Hematopoietic multipotent progenitor cell treated with erythropoietin and hydrocortisone succinate and interleukin-3 and kit ligand, for 8 days (in vitro differentiated cells): ENCODE results near the gene HGF.
"Not testable (repeated sequence)": the region's sequence is repeated elsewhere in the genome, so short reads cannot be mapped to it uniquely, and the experiment has no call there.

Source experiments
- DNase-seq: peaks from one replicate; pipeline ENCODE4 v3.0.0-alpha.2; 2015

Gene HGF

DNA sequence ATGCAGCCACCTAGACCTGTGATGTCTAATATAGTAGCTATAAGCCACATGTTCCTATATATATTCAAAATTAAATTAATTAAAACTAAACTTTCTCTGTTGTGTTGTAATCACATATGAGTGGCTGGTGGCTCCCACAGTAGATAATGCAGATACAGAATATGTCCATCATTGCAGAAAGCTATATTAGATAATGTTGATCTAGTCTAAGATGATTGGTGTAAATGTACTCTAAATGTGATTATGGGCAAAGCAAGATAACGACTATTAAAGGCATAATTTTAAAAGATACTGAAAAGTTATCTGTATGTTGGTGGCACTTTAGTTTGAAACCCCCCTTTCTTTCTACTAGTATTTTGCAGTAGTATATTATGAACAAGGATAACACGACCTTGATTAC lies 5.7 kb upstream of the HGF start:
- no peak for DNase-seq

- DNase-seq = no peak
Observed at GRCh38 chr7:81774551-81774950, 4.7 kb upstream of the HGF start.

GRCh38 chr7:81770728-81771223 lies 929 bp upstream of the HGF start:
- no peak for DNase-seq

GRCh38 chr7:81768951-81769778 lies 682 bp downstream of the HGF start:
- DNase-seq = no peak

DNA sequence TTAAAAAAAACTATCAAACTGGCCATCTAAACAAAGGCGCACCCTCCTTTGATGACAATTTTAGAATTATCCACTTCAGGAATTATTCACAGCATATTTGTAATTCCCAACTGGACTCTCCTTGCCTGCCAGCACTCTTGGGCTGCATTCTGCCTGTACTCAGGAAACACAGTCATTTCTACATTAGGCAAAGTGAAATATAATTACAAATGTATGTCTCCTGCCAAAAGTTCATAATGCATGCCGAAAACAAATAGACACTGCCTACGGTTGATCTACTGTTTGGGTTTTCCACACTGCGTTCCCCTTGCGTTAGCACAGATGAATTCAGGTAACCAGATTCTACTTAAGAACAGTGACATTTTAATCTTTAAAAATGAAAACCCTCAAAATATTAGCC lies 1.9 kb downstream of the HGF start:
- no peak for DNase-seq

- no peak for DNase-seq
Observed at GRCh38 chr7:81761821-81762220, 8.0 kb downstream of the HGF start.

- DNase-seq = no peak
Observed at GRCh38 chr7:81761031-81761430, 8.8 kb downstream of the HGF start.

GRCh38 chr7:81754918-81755696 lies 14.7 kb downstream of the HGF start:
- DNase-seq = no peak

DNA sequence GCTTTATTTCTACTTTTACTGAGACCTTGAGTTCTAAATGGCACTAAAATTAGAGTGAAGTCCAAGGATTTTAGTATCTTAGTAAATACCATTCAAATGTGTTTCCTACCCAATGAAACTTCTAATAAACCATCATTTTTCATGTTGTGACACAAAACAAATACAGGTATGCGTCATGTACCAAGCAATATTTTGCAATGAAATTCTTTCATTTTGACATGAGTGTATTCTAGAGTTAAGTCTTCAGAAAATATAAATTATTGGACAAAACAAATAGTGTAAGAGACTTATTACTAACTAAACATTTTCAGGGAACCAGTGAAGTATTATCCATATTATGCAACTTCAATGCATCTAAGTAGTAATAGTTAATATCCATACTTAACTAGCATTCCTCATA lies 16.5 kb downstream of the HGF start:
- DNase-seq = no peak

- no peak for DNase-seq
Observed at GRCh38 chr7:81752318-81752714, 17.5 kb downstream of the HGF start.

GRCh38 chr7:81751619-81752317 lies 18.1 kb downstream of the HGF start:
- no peak for DNase-seq

GRCh38 chr7:81745637-81746036 lies 24.2 kb downstream of the HGF start:
- no peak for DNase-seq

DNA sequence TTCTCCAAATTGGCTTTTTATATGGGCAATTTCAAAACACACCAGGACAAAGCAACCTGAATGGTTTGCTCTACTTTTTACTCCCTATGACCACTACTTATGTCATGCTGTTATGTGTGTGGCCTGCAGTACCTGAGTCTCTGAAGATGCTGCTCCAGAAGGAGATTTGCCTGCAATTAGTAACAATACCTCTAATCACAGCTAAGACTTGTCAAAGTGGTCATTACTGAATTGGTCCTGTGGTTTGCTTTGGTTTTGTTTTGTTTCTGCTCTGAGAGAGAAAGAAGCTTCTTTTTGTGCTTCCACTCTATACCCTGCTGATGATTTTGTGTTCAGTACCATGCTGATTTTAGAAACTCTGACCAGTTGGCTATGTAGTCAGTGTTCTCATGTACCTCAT lies 25.5 kb downstream of the HGF start:
- no peak for DNase-seq

DNA sequence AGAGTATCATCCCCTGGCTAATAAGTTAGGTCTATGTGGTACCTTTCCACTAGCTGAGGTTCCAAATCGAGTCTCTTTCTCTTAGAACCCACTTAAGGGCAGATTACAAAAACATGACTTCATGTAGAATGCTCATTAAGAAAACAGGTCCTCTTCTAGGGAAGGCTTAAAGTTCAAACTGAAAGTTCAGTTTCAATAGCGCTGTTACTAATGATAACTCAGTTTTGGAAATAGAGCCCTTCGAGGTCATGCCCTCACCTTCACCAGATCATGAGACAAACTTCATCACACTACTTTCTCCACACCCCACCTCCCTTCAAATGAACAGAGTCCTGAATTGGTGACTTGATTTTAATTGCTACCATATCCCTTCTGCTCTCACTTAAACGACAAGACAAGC lies 26.2 kb downstream of the HGF start:
- no peak for DNase-seq

- DNase-seq = no peak
Observed at GRCh38 chr7:81743201-81743600, 26.6 kb downstream of the HGF start.

DNA sequence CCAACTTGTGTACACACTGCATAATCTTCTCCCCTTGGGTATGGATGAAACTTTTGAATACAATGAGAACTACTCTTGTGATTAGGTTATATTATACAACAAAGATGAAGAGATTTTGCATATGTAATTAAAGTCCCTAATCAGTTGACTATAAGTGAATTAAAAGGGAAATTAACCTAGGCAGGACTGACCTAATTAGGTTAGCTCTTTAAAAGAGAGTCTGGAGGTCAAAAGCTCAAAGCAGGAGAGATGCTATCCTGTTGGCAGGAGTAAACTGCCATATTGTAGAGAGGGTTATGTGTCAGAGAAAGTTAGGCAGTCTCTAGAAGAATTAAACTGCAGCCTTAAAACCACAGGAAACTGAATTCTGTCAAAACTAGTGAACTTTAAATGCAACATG lies 29.4 kb downstream of the HGF start:
- no peak for DNase-seq

GRCh38 chr7:81736091-81736490 lies 33.8 kb downstream of the HGF start:
- no peak for DNase-seq

DNA sequence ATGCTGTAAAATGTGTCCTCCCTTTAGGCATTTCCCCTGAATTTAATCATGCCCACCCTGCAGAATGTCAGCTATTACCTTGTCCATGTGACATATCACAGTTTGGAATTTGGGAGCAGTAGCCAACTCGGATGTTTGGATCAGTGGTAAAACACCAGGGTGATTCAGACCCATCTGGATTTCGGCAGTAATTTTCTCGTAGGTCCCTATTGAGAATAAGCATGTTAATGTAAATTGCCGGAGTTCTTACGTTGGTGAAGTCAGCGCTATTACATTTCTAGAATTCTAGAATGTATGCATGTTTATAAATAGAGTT lies 44.1 kb downstream of the HGF start:
- DNase-seq = no peak

DNA sequence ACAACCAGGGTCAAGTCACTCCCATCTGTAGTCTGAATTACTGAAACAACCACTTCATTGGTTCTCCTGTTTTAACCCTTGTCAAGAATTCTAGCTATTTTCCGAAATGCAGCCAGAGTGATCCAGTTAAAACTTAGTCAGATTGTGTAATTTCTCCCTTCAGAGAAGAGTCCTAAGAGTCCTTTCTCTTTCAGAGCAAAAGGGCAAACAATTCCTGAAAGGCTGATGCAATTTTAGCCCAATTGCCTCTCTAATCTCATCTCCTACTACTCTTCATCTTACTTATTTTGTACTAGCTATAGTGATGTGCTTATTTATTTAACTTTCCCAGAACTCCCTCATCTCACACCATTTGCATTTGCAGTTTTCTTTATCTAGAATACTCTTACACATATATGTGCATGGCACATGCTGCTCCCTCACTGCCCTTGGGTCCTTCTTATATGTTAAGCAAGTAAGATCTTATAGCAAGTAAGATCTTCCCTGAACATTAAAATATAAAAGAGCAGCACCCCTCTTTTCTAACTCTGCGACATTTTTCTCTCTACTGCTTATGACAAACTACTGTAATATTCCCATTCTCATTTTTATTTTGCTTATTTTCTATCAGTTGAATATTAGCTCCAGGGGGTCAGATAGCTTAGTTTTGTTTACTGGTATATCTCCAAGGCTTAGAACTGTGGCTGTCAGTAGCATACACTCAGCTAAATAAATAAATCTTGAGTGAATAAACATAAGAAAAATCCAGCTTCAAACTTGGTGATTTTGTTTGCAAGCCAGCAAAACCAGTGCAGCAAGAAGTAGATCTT lies 44.6 kb downstream of the HGF start:
- no peak for DNase-seq

DNA sequence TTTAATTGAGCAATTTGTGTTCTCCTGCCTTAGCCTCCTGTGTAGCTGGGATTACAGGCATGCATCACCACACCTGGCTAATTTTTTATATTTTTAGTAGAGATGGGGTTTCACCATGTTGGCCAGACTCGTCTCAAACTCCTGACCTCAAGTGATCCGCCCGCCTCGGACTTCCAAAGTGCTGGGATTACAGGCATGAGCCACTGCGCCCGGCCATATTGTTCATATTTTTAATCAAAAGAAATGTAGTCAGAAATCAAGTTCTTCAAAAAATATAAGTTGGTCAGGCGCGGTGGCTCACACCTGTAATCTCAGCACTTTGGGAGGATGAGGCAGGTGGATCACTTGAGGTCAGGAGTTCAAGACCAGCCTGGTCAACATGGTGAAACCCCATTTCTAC lies 47.6 kb downstream of the HGF start:
- DNase-seq = not testable (repeated sequence)

GRCh38 chr7:81721437-81721836 lies 48.4 kb downstream of the HGF start:
- no peak for DNase-seq

- no peak for DNase-seq
Observed at GRCh38 chr7:81719865-81720264, 50.0 kb downstream of the HGF start.
